Measurements from ENCODE around the gene AVPI1.
A peak's percentile ranks its signal among the peaks of the same experiment; 100 is the strongest.
"Not testable (repeated sequence)": the region's sequence is repeated elsewhere in the genome, so short reads cannot be mapped to it uniquely, and the experiment has no call there.

Gene AVPI1

DNA sequence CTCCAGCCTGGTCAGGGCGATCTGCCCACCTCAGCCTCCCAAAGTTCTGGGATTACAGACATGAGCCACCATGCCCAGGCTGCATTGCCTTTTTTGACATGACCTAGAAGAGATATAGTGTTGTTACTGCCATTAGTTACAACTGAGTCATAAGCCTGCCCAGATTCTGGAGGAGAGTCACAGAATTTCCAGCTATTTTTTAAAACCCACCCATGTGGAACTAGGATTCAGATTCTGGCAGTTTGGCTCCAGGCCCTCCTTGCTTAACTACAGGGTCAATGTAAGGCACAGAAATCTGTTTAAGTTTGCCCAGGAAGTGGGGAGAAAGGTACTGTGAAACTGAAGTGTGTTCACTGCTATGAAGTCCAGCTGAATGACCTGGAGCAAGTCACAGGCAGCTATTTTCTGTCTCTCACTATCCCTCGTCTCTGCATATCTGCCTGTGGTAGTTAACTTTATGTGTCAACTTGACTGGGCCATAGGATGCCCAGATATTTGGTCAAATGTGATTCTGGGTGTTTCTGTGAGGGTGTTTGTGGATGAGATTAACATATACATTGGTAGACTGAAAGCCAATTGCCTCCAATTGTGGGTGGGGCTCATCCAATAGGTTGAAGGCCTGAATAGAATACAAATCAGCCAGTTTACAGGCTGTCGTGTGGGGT is 18.1 kb upstream of the AVPI1 start:
- no peak overlapping the region for H3K4me3 ChIP-seq (replicated peaks in 1 of 2; ENCODE audit: low read depth in 2 of 2, low read length in 2 of 2)
- DNase-seq (ENCODE audit: low read depth in 2 of 2): no peak
- TF ChIP-seq, protein P1, sequence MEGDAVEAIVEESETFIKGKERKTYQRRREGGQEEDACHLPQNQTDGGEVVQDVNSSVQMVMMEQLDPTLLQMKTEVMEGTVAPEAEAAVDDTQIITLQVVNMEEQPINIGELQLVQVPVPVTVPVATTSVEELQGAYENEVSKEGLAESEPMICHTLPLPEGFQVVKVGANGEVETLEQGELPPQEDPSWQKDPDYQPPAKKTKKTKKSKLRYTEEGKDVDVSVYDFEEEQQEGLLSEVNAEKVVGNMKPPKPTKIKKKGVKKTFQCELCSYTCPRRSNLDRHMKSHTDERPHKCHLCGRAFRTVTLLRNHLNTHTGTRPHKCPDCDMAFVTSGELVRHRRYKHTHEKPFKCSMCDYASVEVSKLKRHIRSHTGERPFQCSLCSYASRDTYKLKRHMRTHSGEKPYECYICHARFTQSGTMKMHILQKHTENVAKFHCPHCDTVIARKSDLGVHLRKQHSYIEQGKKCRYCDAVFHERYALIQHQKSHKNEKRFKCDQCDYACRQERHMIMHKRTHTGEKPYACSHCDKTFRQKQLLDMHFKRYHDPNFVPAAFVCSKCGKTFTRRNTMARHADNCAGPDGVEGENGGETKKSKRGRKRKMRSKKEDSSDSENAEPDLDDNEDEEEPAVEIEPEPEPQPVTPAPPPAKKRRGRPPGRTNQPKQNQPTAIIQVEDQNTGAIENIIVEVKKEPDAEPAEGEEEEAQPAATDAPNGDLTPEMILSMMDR (IDR thresholded peaks at IDR 0.05; ENCODE audit: low read depth, low read length): no peak

DNA sequence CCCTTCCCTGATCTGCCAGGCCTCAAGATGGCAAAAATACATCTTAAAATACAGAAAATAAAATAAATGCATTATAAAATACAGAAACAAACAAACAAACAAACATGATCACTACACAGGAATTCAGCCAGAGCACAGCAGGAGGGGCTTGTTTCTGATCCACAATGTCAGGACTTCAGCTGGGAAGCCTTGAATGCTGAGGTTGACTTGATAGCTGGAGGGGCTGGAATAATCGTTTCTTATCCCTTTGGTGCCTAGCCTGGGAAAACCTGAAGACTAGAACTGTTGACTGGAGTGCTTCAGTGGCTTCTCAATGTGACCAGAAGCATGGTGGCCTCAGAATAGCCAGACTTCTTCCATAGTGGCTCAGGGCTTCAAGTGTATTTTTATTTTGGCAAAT is 17.3 kb upstream of the AVPI1 start:
- no peak for DNase-seq (ENCODE audit: low read depth in 2 of 2)
- TF ChIP-seq, protein P1 (IDR thresholded peaks at IDR 0.05; ENCODE audit: low read depth, low read length): no peak
- no peak overlapping the region for H3K4me3 ChIP-seq (replicated peaks in 1 of 2; ENCODE audit: low read depth in 2 of 2, low read length in 2 of 2)

GRCh38 chr10:97703398-97704067 is 16.5 kb upstream of the AVPI1 start:
- H3K4me3 ChIP-seq (replicated peaks in 1 of 2; ENCODE audit: low read depth in 2 of 2, low read length in 2 of 2): no peak overlapping the region
- TF ChIP-seq, protein P1 (IDR thresholded peaks at IDR 0.05; ENCODE audit: low read depth, low read length): no peak
- no peak for DNase-seq (ENCODE audit: low read depth in 2 of 2)

DNA sequence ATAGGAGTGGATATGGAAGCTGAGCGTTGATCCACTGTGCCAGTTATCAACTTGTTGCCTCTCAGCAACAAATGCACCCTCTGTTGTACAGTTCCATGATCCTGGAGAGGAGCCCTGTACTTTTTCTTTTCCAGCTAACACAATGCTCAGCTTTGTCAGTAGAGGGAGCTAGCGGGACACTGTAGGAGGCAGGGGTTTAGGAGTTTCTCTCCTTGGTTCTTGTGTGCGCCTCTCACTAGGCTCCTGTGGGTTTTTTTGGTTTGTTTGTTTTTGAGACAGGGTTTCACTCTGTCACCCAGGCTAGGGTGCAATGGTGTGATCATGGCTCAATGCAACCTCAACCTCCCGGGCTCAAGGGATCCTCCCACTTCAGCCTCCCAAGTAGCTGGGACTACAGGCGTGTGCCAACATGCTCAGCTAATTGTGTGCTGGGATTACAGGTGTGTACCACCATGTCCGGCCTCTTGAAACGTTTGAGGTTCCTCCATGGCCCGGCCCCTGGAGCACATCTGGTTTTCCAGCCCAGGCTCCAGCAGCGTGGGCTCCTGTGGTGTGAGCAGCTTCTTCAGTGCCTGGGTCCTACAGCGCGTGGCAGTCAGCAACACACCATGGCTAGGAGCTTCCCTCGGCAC is 14.5 kb upstream of the AVPI1 start:
- TF ChIP-seq, protein P1 (IDR thresholded peaks at IDR 0.05; ENCODE audit: low read depth, low read length): peak; percentile 95
- peak; percentile 82 to 86 for DNase-seq (ENCODE audit: low read depth in 2 of 2)
- H3K4me3 ChIP-seq (replicated peaks in 1 of 2; ENCODE audit: low read depth in 2 of 2, low read length in 2 of 2): no peak overlapping the region

- H3K4me3 ChIP-seq (replicated peaks in 1 of 2; ENCODE audit: low read depth in 2 of 2, low read length in 2 of 2); DNase-seq (ENCODE audit: low read depth in 2 of 2): not testable (repeated sequence)
Observed at GRCh38 chr10:97698072-97698655, 11.1 kb upstream of the AVPI1 start.

DNA sequence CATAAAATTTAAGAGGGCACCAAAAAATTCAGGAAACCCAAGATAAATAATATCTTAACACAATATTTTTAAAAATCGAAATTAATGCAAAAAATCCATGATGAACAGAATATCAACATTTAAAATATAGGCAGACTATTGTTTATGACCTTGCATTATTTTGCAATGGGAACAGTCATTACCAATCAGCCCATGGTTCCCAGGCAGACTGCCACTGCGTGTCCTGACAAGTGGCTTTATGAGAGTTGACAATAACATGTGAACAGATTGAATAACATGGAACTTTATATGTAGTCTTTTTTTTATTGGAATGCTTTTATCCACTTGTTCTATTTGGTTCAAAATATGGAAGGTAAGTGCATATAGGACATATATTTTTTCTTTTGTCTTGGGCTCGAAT is 3.1 kb upstream of the AVPI1 start:
- no peak for DNase-seq (ENCODE audit: low read depth in 2 of 2)
- no peak overlapping the region for H3K4me3 ChIP-seq (replicated peaks in 1 of 2; ENCODE audit: low read depth in 2 of 2, low read length in 2 of 2)
- TF ChIP-seq, protein P1 (IDR thresholded peaks at IDR 0.05; ENCODE audit: low read depth, low read length): no peak

DNA sequence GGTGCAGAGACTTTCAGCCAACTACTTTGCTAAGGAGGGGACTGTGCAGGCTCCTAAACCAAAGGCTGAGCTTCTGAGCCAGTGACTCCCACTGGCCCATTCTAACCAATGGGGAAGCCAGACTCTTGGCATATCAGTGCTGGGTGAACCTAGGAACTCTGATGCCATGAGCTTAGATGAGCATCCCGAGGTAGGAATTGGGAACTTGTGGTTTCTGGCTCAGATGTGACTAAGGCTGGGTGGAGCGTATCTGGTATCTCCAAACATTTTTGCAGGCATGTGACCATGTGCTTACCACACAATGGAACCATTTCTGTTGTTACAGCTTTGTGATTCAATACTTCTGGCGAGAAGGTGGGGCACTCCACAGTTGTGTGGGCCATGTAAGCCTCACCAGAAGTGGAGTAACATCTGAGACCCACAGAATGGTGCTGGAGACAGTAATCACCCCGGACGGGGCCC is 2.5 kb upstream of the AVPI1 start:
- TF ChIP-seq, protein P1 (IDR thresholded peaks at IDR 0.05; ENCODE audit: low read depth, low read length): no peak
- H3K4me3 ChIP-seq (replicated peaks in 1 of 2; ENCODE audit: low read depth in 2 of 2, low read length in 2 of 2): no peak overlapping the region
- DNase-seq (ENCODE audit: low read depth in 2 of 2): peak; percentile 92 to 96
